SK-N-SH treated with all-trans-retinoic acid at 6 μM for 48 hours (cell line): ENCODE measurements around the gene PPP1R15B.

Experiments used
- ATAC-seq: fragments of 200-7000 bp; cut with Tn5 transposase; 3 replicates; pipeline ENCODE4 v1.9.1; 2020; ENCODE audit warnings: mild to moderate bottlenecking, moderate library complexity
- ARNTL ChIP-seq: fragments of 450-650 bp; formaldehyde crosslinking; IDR thresholded peaks from 2 replicates; pipeline ENCODE4 v1.5.0; 2020; ENCODE audit warnings: low read depth, mild to moderate bottlenecking, moderate library complexity, borderline replicate concordance
- BACH2 ChIP-seq: fragments of 250-450 bp; sonication (Bioruptor Pico); IDR thresholded peaks from 2 replicates; pipeline ENCODE4 v1.9.0; 2021; ENCODE audit warnings: mild to moderate bottlenecking, borderline replicate concordance
- CREB5 ChIP-seq: fragments of 250-450 bp; sonication (Bioruptor Pico); IDR thresholded peaks from 2 replicates; pipeline ENCODE4 v1.5.1; 2020; ENCODE audit warnings: low read depth, mild to moderate bottlenecking, moderate library complexity
- CSDC2 ChIP-seq: fragments of 250-450 bp; sonication (Bioruptor Pico); IDR thresholded peaks from 2 replicates; pipeline ENCODE4 v1.5.0; 2020; ENCODE audit warnings: mild to moderate bottlenecking, moderate library complexity
- ESRRG ChIP-seq: fragments of 250-450 bp; sonication (Bioruptor Pico); IDR thresholded peaks from 2 replicates; pipeline ENCODE4 v1.6.1; 2021; ENCODE audit warnings: mild to moderate bottlenecking
- GLIS3 ChIP-seq: fragments of 250-450 bp; sonication (Bioruptor Pico); IDR thresholded peaks from 2 replicates; pipeline ENCODE4 v1.5.0; 2020; ENCODE audit warnings: mild to moderate bottlenecking, moderate library complexity
- OSR1 ChIP-seq: fragments of 250-450 bp; sonication (Bioruptor Pico); IDR thresholded peaks from 2 replicates; pipeline ENCODE4 v1.8.0; 2022; ENCODE audit warnings: moderate library complexity, mild to moderate bottlenecking, inconsistent platforms
- PPARA ChIP-seq: fragments of 250-450 bp; sonication (Bioruptor Pico); IDR thresholded peaks from 2 replicates; pipeline ENCODE4 v1.5.0; 2020; ENCODE audit warnings: mild to moderate bottlenecking, borderline replicate concordance
- SNAI2 ChIP-seq: fragments of 250-450 bp; sonication (Bioruptor Pico); IDR thresholded peaks from 2 replicates; pipeline ENCODE4 v1.5.0; 2020; ENCODE audit warnings: mild to moderate bottlenecking, moderate library complexity
- TCF4 ChIP-seq: fragments of 250-450 bp; sonication (Bioruptor Pico); IDR thresholded peaks from 2 replicates; pipeline ENCODE4 v1.8.0; 2021; ENCODE audit warnings: mild to moderate bottlenecking, moderate library complexity, borderline replicate concordance
- TOX ChIP-seq: fragments of 250-450 bp; sonication (Bioruptor Pico); IDR thresholded peaks from 2 replicates; pipeline ENCODE4 v1.8.0; 2021; ENCODE audit warnings: mild to moderate bottlenecking, moderate library complexity, borderline replicate concordance
- ZC3H10 ChIP-seq: fragments of 250-450 bp; sonication (Bioruptor Pico); IDR thresholded peaks from 2 replicates; pipeline ENCODE4 v1.5.1; 2021; ENCODE audit warnings: mild to moderate bottlenecking, moderate library complexity
- ZFP3 ChIP-seq: fragments of 250-450 bp; sonication (Bioruptor Pico); IDR thresholded peaks from 2 replicates; pipeline ENCODE4 v1.5.0; 2020; ENCODE audit warnings: mild to moderate bottlenecking, moderate library complexity
- ZNF70 ChIP-seq: fragments of 450-650 bp; formaldehyde crosslinking; IDR thresholded peaks from 2 replicates; pipeline ENCODE4 v1.5.0; 2020; ENCODE audit warnings: mild to moderate bottlenecking, moderate library complexity
- ZNF8 ChIP-seq: fragments of 450-650 bp; formaldehyde crosslinking; IDR thresholded peaks from 2 replicates; pipeline ENCODE4 v1.5.0; 2020; ENCODE audit warnings: mild to moderate bottlenecking, moderate library complexity
- TF ChIP-seq, protein P1 (sequence below): fragments of 250-450 bp; sonication (Bioruptor Pico); IDR thresholded peaks from 2 replicates; pipeline ENCODE4 v1.8.0; 2021; ENCODE audit warnings: low read depth, mild to moderate bottlenecking, moderate library complexity, borderline replicate concordance
- TF ChIP-seq, protein P2 (sequence below): fragments of 250-450 bp; sonication (Bioruptor Pico); IDR thresholded peaks from 2 replicates; pipeline ENCODE4 v1.5.0; 2020; ENCODE audit warnings: mild to moderate bottlenecking, moderate library complexity

PPP1R15B gene

GRCh38 chr1:204421441-204421840 lies 9.8 kb upstream of the PPP1R15B start:
- no peak for ATAC-seq
- TF ChIP-seq ZNF70 (CRISPR knock-in tag) = no peak
- no peak for TF ChIP-seq TCF4
- TF ChIP-seq, protein P1, sequence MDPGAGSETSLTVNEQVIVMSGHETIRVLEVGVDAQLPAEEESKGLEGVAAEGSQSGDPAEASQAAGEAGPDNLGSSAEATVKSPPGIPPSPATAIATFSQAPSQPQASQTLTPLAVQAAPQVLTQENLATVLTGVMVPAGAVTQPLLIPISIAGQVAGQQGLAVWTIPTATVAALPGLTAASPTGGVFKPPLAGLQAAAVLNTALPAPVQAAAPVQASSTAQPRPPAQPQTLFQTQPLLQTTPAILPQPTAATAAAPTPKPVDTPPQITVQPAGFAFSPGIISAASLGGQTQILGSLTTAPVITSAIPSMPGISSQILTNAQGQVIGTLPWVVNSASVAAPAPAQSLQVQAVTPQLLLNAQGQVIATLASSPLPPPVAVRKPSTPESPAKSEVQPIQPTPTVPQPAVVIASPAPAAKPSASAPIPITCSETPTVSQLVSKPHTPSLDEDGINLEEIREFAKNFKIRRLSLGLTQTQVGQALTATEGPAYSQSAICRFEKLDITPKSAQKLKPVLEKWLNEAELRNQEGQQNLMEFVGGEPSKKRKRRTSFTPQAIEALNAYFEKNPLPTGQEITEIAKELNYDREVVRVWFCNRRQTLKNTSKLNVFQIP (CRISPR knock-in tag) = no peak
- TF ChIP-seq BACH2 = no peak
- no peak for TF ChIP-seq GLIS3 (CRISPR knock-in tag)
- TF ChIP-seq ARNTL = no peak
- TF ChIP-seq ESRRG = no peak
- no peak for TF ChIP-seq OSR1 (CRISPR knock-in tag)
- TF ChIP-seq, all 23 proteins: peak for 0

DNA sequence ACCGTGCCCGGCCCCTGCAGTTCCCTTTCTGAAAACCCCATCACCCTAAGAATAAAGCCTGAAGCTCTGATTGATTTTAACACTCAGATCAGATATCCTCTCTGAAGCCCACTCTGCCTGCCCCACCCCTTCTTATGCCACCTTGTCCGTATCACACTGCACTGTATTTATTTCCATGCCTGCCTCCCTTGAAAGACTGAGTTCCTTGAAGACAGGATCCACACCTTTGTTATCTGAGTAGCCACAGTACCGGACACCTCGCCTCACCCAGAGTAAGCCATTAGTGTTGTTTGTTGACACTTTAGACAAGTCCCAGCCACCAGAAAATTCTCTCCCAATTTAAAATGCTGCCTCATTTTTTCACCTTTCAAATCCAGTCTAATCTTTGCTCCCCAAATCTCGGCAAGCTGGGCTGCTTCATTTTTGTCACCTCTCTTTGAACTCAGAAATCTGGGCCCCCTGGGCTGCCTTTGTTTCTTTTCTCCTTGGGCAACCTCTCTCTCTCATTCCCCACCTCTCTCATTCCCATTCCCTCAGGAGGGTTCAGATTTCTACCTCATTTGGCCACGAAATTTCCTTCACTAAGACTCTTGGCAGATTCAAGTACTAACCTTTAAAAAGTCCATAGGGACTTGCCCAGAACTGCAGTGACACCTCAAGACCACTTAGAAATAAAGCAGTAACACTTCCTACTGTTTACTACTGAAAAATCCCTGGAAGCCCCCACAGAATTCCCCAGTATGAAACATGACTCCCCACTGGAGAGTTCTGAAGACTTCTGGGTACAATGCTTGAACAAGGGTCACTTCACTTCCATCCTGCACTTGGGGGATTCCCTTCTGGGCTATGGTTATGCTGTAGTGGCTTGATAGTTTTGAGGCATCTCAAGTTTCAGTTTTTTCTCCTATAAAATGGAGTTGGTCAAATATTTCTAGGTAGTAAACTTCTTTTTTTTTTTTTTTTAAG lies 8.7 kb upstream of the PPP1R15B start:
- TF ChIP-seq ARNTL = no peak
- TF ChIP-seq CREB5 (CRISPR knock-in tag) = no peak
- TF ChIP-seq, all 23 proteins: peak for 0
- ATAC-seq = no peak

DNA sequence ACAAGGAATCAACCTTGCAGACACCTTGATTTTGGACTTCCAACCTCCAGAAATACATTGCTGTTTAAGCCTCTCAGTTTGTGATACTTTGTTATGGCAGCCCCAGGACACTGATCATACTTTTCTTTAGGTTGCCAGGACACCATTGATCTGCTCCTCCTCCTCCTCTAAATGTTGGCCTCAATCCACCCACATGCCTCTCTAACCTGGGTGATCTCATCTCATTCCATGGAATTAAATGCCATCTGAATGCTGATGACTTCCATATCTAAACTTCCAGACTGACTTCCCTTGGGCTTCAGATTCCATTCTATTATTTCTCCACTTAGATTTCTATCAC lies 7.4 kb upstream of the PPP1R15B start:
- TF ChIP-seq ZNF8 (CRISPR knock-in tag) = no peak
- no peak for TF ChIP-seq ZNF70 (CRISPR knock-in tag)
- TF ChIP-seq, protein P2, sequence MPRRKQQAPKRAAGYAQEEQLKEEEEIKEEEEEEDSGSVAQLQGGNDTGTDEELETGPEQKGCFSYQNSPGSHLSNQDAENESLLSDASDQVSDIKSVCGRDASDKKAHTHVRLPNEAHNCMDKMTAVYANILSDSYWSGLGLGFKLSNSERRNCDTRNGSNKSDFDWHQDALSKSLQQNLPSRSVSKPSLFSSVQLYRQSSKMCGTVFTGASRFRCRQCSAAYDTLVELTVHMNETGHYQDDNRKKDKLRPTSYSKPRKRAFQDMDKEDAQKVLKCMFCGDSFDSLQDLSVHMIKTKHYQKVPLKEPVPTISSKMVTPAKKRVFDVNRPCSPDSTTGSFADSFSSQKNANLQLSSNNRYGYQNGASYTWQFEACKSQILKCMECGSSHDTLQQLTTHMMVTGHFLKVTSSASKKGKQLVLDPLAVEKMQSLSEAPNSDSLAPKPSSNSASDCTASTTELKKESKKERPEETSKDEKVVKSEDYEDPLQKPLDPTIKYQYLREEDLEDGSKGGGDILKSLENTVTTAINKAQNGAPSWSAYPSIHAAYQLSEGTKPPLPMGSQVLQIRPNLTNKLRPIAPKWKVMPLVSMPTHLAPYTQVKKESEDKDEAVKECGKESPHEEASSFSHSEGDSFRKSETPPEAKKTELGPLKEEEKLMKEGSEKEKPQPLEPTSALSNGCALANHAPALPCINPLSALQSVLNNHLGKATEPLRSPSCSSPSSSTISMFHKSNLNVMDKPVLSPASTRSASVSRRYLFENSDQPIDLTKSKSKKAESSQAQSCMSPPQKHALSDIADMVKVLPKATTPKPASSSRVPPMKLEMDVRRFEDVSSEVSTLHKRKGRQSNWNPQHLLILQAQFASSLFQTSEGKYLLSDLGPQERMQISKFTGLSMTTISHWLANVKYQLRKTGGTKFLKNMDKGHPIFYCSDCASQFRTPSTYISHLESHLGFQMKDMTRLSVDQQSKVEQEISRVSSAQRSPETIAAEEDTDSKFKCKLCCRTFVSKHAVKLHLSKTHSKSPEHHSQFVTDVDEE (CRISPR knock-in tag) = no peak
- TF ChIP-seq ZC3H10 (CRISPR knock-in tag) = 0 out of 2 replicates have a peak, but pooled peaks have one; percentile 33
- TF ChIP-seq ZFP3 (CRISPR knock-in tag) = no peak
- TF ChIP-seq CSDC2 (CRISPR knock-in tag) = no peak
- no peak for TF ChIP-seq CREB5 (CRISPR knock-in tag)
- ATAC-seq = peak; percentile 27

- TF ChIP-seq CSDC2 (CRISPR knock-in tag) (no peak), SNAI2 (CRISPR knock-in tag) (no peak), ARNTL (no peak), ZC3H10 (CRISPR knock-in tag) (no peak), BACH2 (no peak), TOX (no peak), PPARA (CRISPR knock-in tag) (no peak)
- TF ChIP-seq, all 23 proteins: peak for 0
- ATAC-seq = peak; percentile 30
Observed at GRCh38 chr1:204418174-204419063, 6.8 kb upstream of the PPP1R15B start.
